GM19455 (cell line): ENCODE data around the gene ABCG2.
"Not testable (repeated sequence)": the region's sequence is repeated elsewhere in the genome, so short reads cannot be mapped to it uniquely, and the experiment has no call there.

Experiments used
- ATAC-seq: cut with Tn5 transposase; IDR thresholded peaks from one replicate; pipeline ENCODE4 v1.9.1; 2021; ENCODE audit not compliant: unreplicated experiment

The ABCG2 gene

GRCh38 chr4:88119943-88120342 is 38.5 kb downstream of the ABCG2 start:
- ATAC-seq: no peak

GRCh38 chr4:88115587-88115986 is 42.9 kb downstream of the ABCG2 start:
- no peak for ATAC-seq

- ATAC-seq: no peak
Observed at GRCh38 chr4:88112856-88113255, 45.6 kb downstream of the ABCG2 start.

- ATAC-seq: no peak
Observed at GRCh38 chr4:88110826-88111225, 47.6 kb downstream of the ABCG2 start.

GRCh38 chr4:88109123-88109881 is 49.1 kb downstream of the ABCG2 start:
- ATAC-seq: no peak

- no peak for ATAC-seq
Observed at GRCh38 chr4:88108747-88109122, 49.7 kb downstream of the ABCG2 start.

GRCh38 chr4:88108108-88108465 is 50.4 kb downstream of the ABCG2 start:
- not testable (repeated sequence) for ATAC-seq

- ATAC-seq: no peak
Observed at GRCh38 chr4:88107406-88108107, 50.9 kb downstream of the ABCG2 start.

- ATAC-seq: no peak
Observed at GRCh38 chr4:88106205-88106604, 52.2 kb downstream of the ABCG2 start.

GRCh38 chr4:88104902-88105610 is 53.4 kb downstream of the ABCG2 start:
- no peak for ATAC-seq

- no peak for ATAC-seq
Observed at GRCh38 chr4:88102026-88102425, 56.4 kb downstream of the ABCG2 start.

- ATAC-seq: no peak
Observed at GRCh38 chr4:88101165-88101564, 57.3 kb downstream of the ABCG2 start.

GRCh38 chr4:88098993-88099752 is 59.3 kb downstream of the ABCG2 start:
- no peak for ATAC-seq

- ATAC-seq: no peak
Observed at GRCh38 chr4:88097781-88098180, 60.7 kb downstream of the ABCG2 start.

GRCh38 chr4:88097301-88097700 is 61.1 kb downstream of the ABCG2 start:
- ATAC-seq: no peak

- no peak for ATAC-seq
Observed at GRCh38 chr4:88093874-88094273, 64.6 kb downstream of the ABCG2 start.

GRCh38 chr4:88091378-88091777 is 67.1 kb downstream of the ABCG2 start:
- ATAC-seq: no peak

GRCh38 chr4:88090898-88091297 is 67.5 kb downstream of the ABCG2 start:
- no peak for ATAC-seq

- ATAC-seq: no peak
Observed at GRCh38 chr4:88087004-88087403, 71.4 kb downstream of the ABCG2 start.

- ATAC-seq: no peak
Observed at GRCh38 chr4:88080626-88081025, 77.8 kb downstream of the ABCG2 start.

GRCh38 chr4:88078579-88078978 is 79.9 kb downstream of the ABCG2 start:
- ATAC-seq: no peak
